ENCODE results near the gene DNMT1. TPM values are rescaled to one million over a fixed set of nuclear protein-coding genes. Genes with fewer than 3 reads are reported as not detected.

Gene DNMT1
- total RNA-seq, 1 experiment from 2014 or later: 144 TPM

- Histone ChIP-seq H3K36me3 (ENCODE audit: control insufficient read depth, insufficient read depth, low read length) (no peaks in the 10 kb centered on the region; the same call in 1 of the 2 replicates), H3K9me3 (no peaks in the 10 kb centered on the region), H3K4me1 (no peaks in the 10 kb centered on the region), H3K27me3 (replicated peaks; ENCODE audit: control insufficient read depth, insufficient read depth, low read length) (no peaks in the 10 kb centered on the region), H3K4me3 (ENCODE audit: low read depth, low read length) (no peak overlapping the region)
- Mint-ChIP-seq H3K4me1 (ENCODE audit: low read depth, unreplicated experiment) (no peaks in the 10 kb centered on the region), H3K36me3 (ENCODE audit: insufficient read depth, unreplicated experiment) (peaks cover 83% of the 10 kb centered on the region), H3K27me3 (ENCODE audit: insufficient read depth, unreplicated experiment) (no peaks in the 10 kb centered on the region), H3K9me3 (ENCODE audit: unreplicated experiment) (no peaks in the 10 kb centered on the region), H3K4me3 (ENCODE audit: unreplicated experiment) (no peak overlapping the region), H3K27ac (ENCODE audit: unreplicated experiment) (no peak overlapping the region)
- intact Hi-C loops (cut with micrococcal nuclease; ENCODE audit: unreplicated experiment): no loop called here
- POLR2A ChIA-PET: no interaction called here
- CTCF ChIA-PET: interaction anchor here (0.6 kb wide), 1 partner anchor 123 kb away, joined by 3 read pairs; no protein-coding TSS in a partner anchor
- BruUV-seq (replicated peaks): no TSS peak
- no peak for TF ChIP-seq CTCF (IDR thresholded peaks at IDR 0.05; ENCODE audit: insufficient read depth in 1 of 2, low read depth in 1 of 2, low read length in 1 of 2, severe bottlenecking in 1 of 2, unreplicated experiment in 1 of 2)
- no peak for DNase-seq
Observed at GRCh38 chr19:10142701-10143375, 51.9 kb downstream of the DNMT1 start.

DNA sequence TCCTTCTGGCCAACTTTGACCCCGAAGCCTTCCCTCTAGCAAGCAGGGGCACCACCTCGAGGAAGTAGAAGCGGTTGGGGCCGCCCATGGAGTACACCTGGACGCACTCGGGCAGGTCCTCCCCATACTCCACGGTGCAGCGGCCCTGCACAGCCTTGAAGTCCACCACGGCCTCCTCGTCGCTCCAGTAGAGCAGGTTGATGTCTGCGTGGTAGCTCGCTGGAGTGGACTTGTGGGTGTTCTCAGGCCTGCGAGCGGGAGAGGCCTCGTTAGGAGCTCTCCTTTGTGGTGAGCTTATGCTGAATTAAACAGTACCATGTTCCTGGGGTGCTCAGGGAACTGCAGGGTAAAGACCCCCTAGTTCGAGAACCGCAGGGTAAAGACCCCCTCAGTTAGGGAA, 52.8 kb downstream of the DNMT1 start:
- Histone ChIP-seq H3K4me1 (no peaks in the 10 kb centered on the region), H3K9me3 (no peaks in the 10 kb centered on the region), H3K36me3 (ENCODE audit: control insufficient read depth, insufficient read depth, low read length) (no peaks in the 10 kb centered on the region; the same call in 1 of the 2 replicates), H3K4me3 (ENCODE audit: low read depth, low read length) (no peak overlapping the region), H3K27me3 (replicated peaks; ENCODE audit: control insufficient read depth, insufficient read depth, low read length) (no peaks in the 10 kb centered on the region)
- no peak for DNase-seq
- ChIA-PET CTCF (no interaction called here), POLR2A (no interaction called here)
- Mint-ChIP-seq H3K27me3 (ENCODE audit: insufficient read depth, unreplicated experiment) (no peaks in the 10 kb centered on the region), H3K4me3 (ENCODE audit: unreplicated experiment) (no peak overlapping the region), H3K4me1 (ENCODE audit: low read depth, unreplicated experiment) (no peaks in the 10 kb centered on the region), H3K9me3 (ENCODE audit: unreplicated experiment) (no peaks in the 10 kb centered on the region), H3K36me3 (ENCODE audit: insufficient read depth, unreplicated experiment) (peaks cover 82% of the 10 kb centered on the region), H3K27ac (ENCODE audit: unreplicated experiment) (no peak overlapping the region)
- intact Hi-C loops (cut with micrococcal nuclease; ENCODE audit: unreplicated experiment): no loop called here
- no TSS peak for BruUV-seq (replicated peaks)
- TF ChIP-seq CTCF (IDR thresholded peaks at IDR 0.05; ENCODE audit: insufficient read depth in 1 of 2, low read depth in 1 of 2, low read length in 1 of 2, severe bottlenecking in 1 of 2, unreplicated experiment in 1 of 2): no peak

DNA sequence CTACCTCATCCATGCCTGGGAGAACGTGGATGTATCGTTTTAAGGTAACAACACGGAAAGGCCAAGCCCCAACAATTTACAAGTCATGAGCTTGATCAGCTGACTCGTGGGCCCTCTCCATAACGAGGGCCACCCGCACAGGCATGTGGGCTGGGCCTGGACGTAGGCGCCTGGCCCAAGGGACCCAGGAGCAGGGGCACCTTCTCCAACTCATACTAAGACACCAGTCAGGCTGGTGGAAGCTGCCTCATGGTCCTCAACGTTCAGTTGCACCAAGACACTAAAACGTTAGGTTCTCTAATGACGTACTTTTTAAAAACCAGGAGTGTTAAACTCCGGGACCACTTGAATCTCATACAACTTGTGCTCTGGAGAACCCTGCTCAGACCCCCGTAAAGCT, 53.3 kb downstream of the DNMT1 start:
- BruUV-seq (replicated peaks): no TSS peak

More for the DNA sequence above, 53.3 kb downstream of the DNMT1 start:
- POLR2A ChIA-PET: no interaction called here
- H3K27me3 Mint-ChIP-seq (ENCODE audit: insufficient read depth, unreplicated experiment): no peaks in the 10 kb centered on the region
- Histone ChIP-seq H3K4me1 (no peaks in the 10 kb centered on the region), H3K9me3 (no peaks in the 10 kb centered on the region), H3K4me3 (ENCODE audit: low read depth, low read length) (no peak overlapping the region), H3K27me3 (replicated peaks; ENCODE audit: control insufficient read depth, insufficient read depth, low read length) (no peaks in the 10 kb centered on the region), H3K36me3 (ENCODE audit: control insufficient read depth, insufficient read depth, low read length) (no peaks in the 10 kb centered on the region; the same call in 1 of the 2 replicates)
- H3K27ac Mint-ChIP-seq (ENCODE audit: unreplicated experiment): no peak overlapping the region
- H3K4me3 Mint-ChIP-seq (ENCODE audit: unreplicated experiment): no peak overlapping the region
- H3K9me3 Mint-ChIP-seq (ENCODE audit: unreplicated experiment): no peaks in the 10 kb centered on the region
- intact Hi-C loops (cut with micrococcal nuclease; ENCODE audit: unreplicated experiment): no loop called here
- peaks cover 81% of the 10 kb centered on the region for H3K36me3 Mint-ChIP-seq (ENCODE audit: insufficient read depth, unreplicated experiment)
- no peaks in the 10 kb centered on the region for H3K4me1 Mint-ChIP-seq (ENCODE audit: low read depth, unreplicated experiment)
- no peak for TF ChIP-seq CTCF (IDR thresholded peaks at IDR 0.05; ENCODE audit: insufficient read depth in 1 of 2, low read depth in 1 of 2, low read length in 1 of 2, severe bottlenecking in 1 of 2, unreplicated experiment in 1 of 2)
- no peak for DNase-seq
- CTCF ChIA-PET: no interaction called here

All from Caco-2 (cell line).